ENCODE results near the gene CYP2R1. TPM values are rescaled to one million over a fixed set of nuclear protein-coding genes. Genes with fewer than 3 reads are reported as not detected.

The CYP2R1 gene
- polyA plus RNA-seq, 4 donors, result 12.1 to 25.3 (median 22.6) TPM

GRCh38 chr11:14835496-14836492, 56.2 kb downstream of the CYP2R1 start:
- DNase-seq (ENCODE audit: low read depth in 4 of 4, low spot score in 3 of 4), result no peak

Other genes starting within 250 kb of the CYP2R1 start
- gene PDE3B, start 248.4 kb downstream of the CYP2R1 start, polyA plus RNA-seq (ENCODE audit: insufficient read length in 4 of 4), result 1 to 10 TPM; 2.3 to 9.6 (median 7.8) TPM
- gene CALCA, start 80.1 kb upstream of the CYP2R1 start, polyA plus RNA-seq (ENCODE audit: insufficient read length in 4 of 4), result 10 to 100 TPM in 3 of 4 donors, under 1 TPM in 1; 0.26 to 14.9 (median 13.6) TPM
- 1 to 10 TPM in 3 of 4 donors, under 1 TPM in 1; 0.19 to 4.2 (median 2.8) TPM for gene CALCB, start 181.4 kb upstream of the CYP2R1 start, polyA plus RNA-seq (ENCODE audit: insufficient read length in 4 of 4)
- gene INSC, start 222.7 kb upstream of the CYP2R1 start, polyA plus RNA-seq (ENCODE audit: insufficient read length in 4 of 4), result under 1 TPM; 0.50 to 0.86 (median 0.76) TPM